ENCODE results near the gene KRT1.

KRT1 gene

GRCh38 chr12:52676163-52676562 lies 4.0 kb downstream of the KRT1 start:
- Histone ChIP-seq H2BK12ac (ENCODE audit: low read length in 2 of 2) (no peak overlapping the region), H2AK5ac (ENCODE audit: low read length, severe bottlenecking) (no peak overlapping the region), H3K79me1 (replicated peaks; ENCODE audit: low read length, poor library complexity, severe bottlenecking) (no peaks in the 10 kb centered on the region), H3K9ac (ENCODE audit: low read length) (no peak overlapping the region), H2BK5ac (ENCODE audit: low read depth, low read length, poor library complexity, severe bottlenecking) (no peak overlapping the region), H4K8ac (ENCODE audit: low read length) (no peak overlapping the region), H2BK15ac (ENCODE audit: low read depth, poor library complexity, severe bottlenecking) (no peak overlapping the region), H3K4me3 (ENCODE audit: insufficient read depth in 1 of 2, low read depth in 1 of 2, low read length in 2 of 2) (no peak overlapping the region), H3K4ac (ENCODE audit: low read depth in 1 of 2, low read length in 2 of 2) (no peak overlapping the region), H4K91ac (ENCODE audit: low read length) (no peak overlapping the region), H2BK120ac (ENCODE audit: low read depth, low read length) (no peak overlapping the region), H3K36me3 (ENCODE audit: control insufficient read depth in 1 of 2, insufficient read depth in 2 of 2, low read depth in 1 of 2, low read length in 2 of 2) (no peaks in the 10 kb centered on the region), H3K23ac (ENCODE audit: low read length in 2 of 2) (no peak overlapping the region), H3K4me2 (ENCODE audit: low read length, poor library complexity, severe bottlenecking) (no peak overlapping the region), H3K27ac (ENCODE audit: low read length, poor library complexity, severe bottlenecking) (no peak overlapping the region), H3K4me1 (ENCODE audit: control insufficient read depth, insufficient read depth, low read depth, low read length) (no peaks in the 10 kb centered on the region), H3K27me3 (ENCODE audit: control insufficient read depth in 1 of 2, insufficient read depth in 1 of 2, low read length in 2 of 2) (peaks cover 25 to 88% of the 10 kb centered on the region in 2 experiments), H3K18ac (ENCODE audit: low read depth in 1 of 2, low read length in 2 of 2) (no peak overlapping the region), H3K14ac (ENCODE audit: low read length in 2 of 2) (no peak overlapping the region), H2AFZ (ENCODE audit: low read depth, low read length) (no peak overlapping the region), H3K9me3 (ENCODE audit: control insufficient read depth, low read length) (no peaks in the 10 kb centered on the region)
- WGBS = 85% methylated on average over 7 of the region's 7 CpGs
- DNase-seq = no peak

- Histone ChIP-seq H2AK5ac (ENCODE audit: low read length, severe bottlenecking) (no peak overlapping the region), H3K4ac (ENCODE audit: low read depth in 1 of 2, low read length in 2 of 2) (no peak overlapping the region), H3K4me2 (ENCODE audit: low read length, poor library complexity, severe bottlenecking) (no peak overlapping the region), H3K9me3 (ENCODE audit: control insufficient read depth, low read length) (no peaks in the 10 kb centered on the region), H2BK15ac (ENCODE audit: low read depth, poor library complexity, severe bottlenecking) (no peak overlapping the region), H3K79me1 (replicated peaks; ENCODE audit: low read length, poor library complexity, severe bottlenecking) (no peaks in the 10 kb centered on the region), H2AFZ (ENCODE audit: low read depth, low read length) (no peak overlapping the region), H2BK120ac (ENCODE audit: low read depth, low read length) (no peak overlapping the region), H2BK12ac (ENCODE audit: low read length in 2 of 2) (no peak overlapping the region), H2BK5ac (ENCODE audit: low read depth, low read length, poor library complexity, severe bottlenecking) (no peak overlapping the region), H4K91ac (ENCODE audit: low read length) (no peak overlapping the region), H4K8ac (ENCODE audit: low read length) (no peak overlapping the region), H3K9ac (ENCODE audit: low read length) (no peak overlapping the region), H3K4me1 (ENCODE audit: control insufficient read depth, insufficient read depth, low read depth, low read length) (no peaks in the 10 kb centered on the region), H3K27me3 (ENCODE audit: control insufficient read depth in 1 of 2, insufficient read depth in 1 of 2, low read length in 2 of 2) (peaks cover 23 to 87% of the 10 kb centered on the region in 2 experiments), H3K27ac (ENCODE audit: low read length, poor library complexity, severe bottlenecking) (no peak overlapping the region), H3K36me3 (ENCODE audit: control insufficient read depth in 1 of 2, insufficient read depth in 2 of 2, low read depth in 1 of 2, low read length in 2 of 2) (no peaks in the 10 kb centered on the region), H3K14ac (ENCODE audit: low read length in 2 of 2) (no peak overlapping the region), H3K4me3 (ENCODE audit: insufficient read depth in 1 of 2, low read depth in 1 of 2, low read length in 2 of 2) (no peak overlapping the region), H3K18ac (ENCODE audit: low read depth in 1 of 2, low read length in 2 of 2) (no peak overlapping the region), H3K23ac (ENCODE audit: low read length in 2 of 2) (no peak overlapping the region)
- no peak for DNase-seq
- 91% methylated on average over 28 of the region's 28 CpGs for WGBS
Observed at GRCh38 chr12:52675301-52675701, 4.9 kb downstream of the KRT1 start.

- Histone ChIP-seq H3K79me1 (replicated peaks; ENCODE audit: low read length, poor library complexity, severe bottlenecking) (no peaks in the 10 kb centered on the region), H3K27ac (ENCODE audit: low read length, poor library complexity, severe bottlenecking) (no peak overlapping the region), H3K9ac (ENCODE audit: low read length) (no peak overlapping the region), H2BK12ac (ENCODE audit: low read length in 2 of 2) (no peak overlapping the region), H3K14ac (ENCODE audit: low read length in 2 of 2) (no peak overlapping the region), H4K8ac (ENCODE audit: low read length) (no peak overlapping the region), H3K36me3 (ENCODE audit: control insufficient read depth in 1 of 2, insufficient read depth in 2 of 2, low read depth in 1 of 2, low read length in 2 of 2) (no peaks in the 10 kb centered on the region), H4K91ac (ENCODE audit: low read length) (no peak overlapping the region), H3K4me3 (ENCODE audit: insufficient read depth in 1 of 2, low read depth in 1 of 2, low read length in 2 of 2) (no peak overlapping the region), H3K4me2 (ENCODE audit: low read length, poor library complexity, severe bottlenecking) (no peak overlapping the region), H3K18ac (ENCODE audit: low read depth in 1 of 2, low read length in 2 of 2) (no peak overlapping the region), H3K4me1 (ENCODE audit: control insufficient read depth, insufficient read depth, low read depth, low read length) (no peaks in the 10 kb centered on the region), H3K27me3 (ENCODE audit: control insufficient read depth in 1 of 2, insufficient read depth in 1 of 2, low read length in 2 of 2) (peaks cover 20 to 85% of the 10 kb centered on the region in 2 experiments), H2BK15ac (ENCODE audit: low read depth, poor library complexity, severe bottlenecking) (no peak overlapping the region), H2AK5ac (ENCODE audit: low read length, severe bottlenecking) (no peak overlapping the region), H3K9me3 (ENCODE audit: control insufficient read depth, low read length) (no peaks in the 10 kb centered on the region), H2BK120ac (ENCODE audit: low read depth, low read length) (no peak overlapping the region), H2AFZ (ENCODE audit: low read depth, low read length) (no peak overlapping the region), H2BK5ac (ENCODE audit: low read depth, low read length, poor library complexity, severe bottlenecking) (no peak overlapping the region), H3K23ac (ENCODE audit: low read length in 2 of 2) (no peak overlapping the region), H3K4ac (ENCODE audit: low read depth in 1 of 2, low read length in 2 of 2) (no peak overlapping the region)
- whole genome bisulfite sequencing = 84% methylated on average over 4 of the region's 4 CpGs
- no peak for DNase-seq
Observed at GRCh38 chr12:52674433-52674775, 5.8 kb downstream of the KRT1 start.

GRCh38 chr12:52673713-52674432 lies 6.3 kb downstream of the KRT1 start:
- Histone ChIP-seq H2BK12ac (ENCODE audit: low read length in 2 of 2) (no peak overlapping the region), H3K27ac (ENCODE audit: low read length, poor library complexity, severe bottlenecking) (no peak overlapping the region), H3K4me2 (ENCODE audit: low read length, poor library complexity, severe bottlenecking) (no peak overlapping the region), H3K9ac (ENCODE audit: low read length) (no peak overlapping the region), H2AK5ac (ENCODE audit: low read length, severe bottlenecking) (no peak overlapping the region), H3K36me3 (ENCODE audit: control insufficient read depth in 1 of 2, insufficient read depth in 2 of 2, low read depth in 1 of 2, low read length in 2 of 2) (no peaks in the 10 kb centered on the region), H2BK15ac (ENCODE audit: low read depth, poor library complexity, severe bottlenecking) (no peak overlapping the region), H2BK5ac (ENCODE audit: low read depth, low read length, poor library complexity, severe bottlenecking) (no peak overlapping the region), H2AFZ (ENCODE audit: low read depth, low read length) (no peak overlapping the region), H3K27me3 (ENCODE audit: control insufficient read depth in 1 of 2, insufficient read depth in 1 of 2, low read length in 2 of 2) (peaks cover 20 to 86% of the 10 kb centered on the region in 2 experiments), H4K8ac (ENCODE audit: low read length) (no peak overlapping the region), H3K4me1 (ENCODE audit: control insufficient read depth, insufficient read depth, low read depth, low read length) (no peaks in the 10 kb centered on the region), H3K23ac (ENCODE audit: low read length in 2 of 2) (no peak overlapping the region), H2BK120ac (ENCODE audit: low read depth, low read length) (no peak overlapping the region), H3K4me3 (ENCODE audit: insufficient read depth in 1 of 2, low read depth in 1 of 2, low read length in 2 of 2) (no peak overlapping the region), H3K79me1 (replicated peaks; ENCODE audit: low read length, poor library complexity, severe bottlenecking) (no peaks in the 10 kb centered on the region), H3K14ac (ENCODE audit: low read length in 2 of 2) (no peak overlapping the region), H3K4ac (ENCODE audit: low read depth in 1 of 2, low read length in 2 of 2) (no peak overlapping the region), H4K91ac (ENCODE audit: low read length) (no peak overlapping the region), H3K9me3 (ENCODE audit: control insufficient read depth, low read length) (no peaks in the 10 kb centered on the region), H3K18ac (ENCODE audit: low read depth in 1 of 2, low read length in 2 of 2) (no peak overlapping the region)
- WGBS = 47% methylated on average over 3 of the region's 3 CpGs
- DNase-seq = no peak
